MM.1S (cell line): ENCODE measurements around the gene C3orf18.

Experiments used
- CTCF ChIP-seq: fragments of 300-600 bp; sonication (generic); IDR thresholded peaks from 2 replicates; pipeline ENCODE4 v1.5.1; 2016; ENCODE audit warnings: antibody characterized with exemption, low read length, mixed read lengths
- EZH2 ChIP-seq: fragments of 300-600 bp; sonication (generic); optimal IDR thresholded peaks from 2 replicates; pipeline ENCODE3; 2017; ENCODE audit warnings: low read depth, mild to moderate bottlenecking, antibody characterized with exemption, low read length, mixed read lengths
- EZH2phosphoT487 ChIP-seq: fragments of 300-600 bp; sonication (generic); IDR thresholded peaks from 2 replicates; pipeline ENCODE4 v1.6.1; 2018; ENCODE audit warnings: antibody characterized with exemption, low read length

- TF ChIP-seq CTCF (no peak), EZH2phosphoT487 (no peak), EZH2 (no peak)
These were observed 37.3 kb downstream of the C3orf18 start for GRCh38 chr3:50530001-50530970.
